Measurements from ENCODE around the gene RPS6KB2. TPM values are rescaled to one million over a fixed set of nuclear protein-coding genes. Genes with fewer than 3 reads are reported as not detected.

RPS6KB2 gene
- polyA plus RNA-seq, 1 donor from 2014 or later, result 92.8 TPM

GRCh38 chr11:67457453-67457852, 29.2 kb downstream of the RPS6KB2 start:
- Histone ChIP-seq H3K4me3 (ENCODE audit: low read length) (no peak overlapping the region), H3K27me3 (ENCODE audit: insufficient read depth, low read depth, low read length) (no peaks in the 10 kb centered on the region), H3F3A (ENCODE audit: insufficient read depth, low read length, poor library complexity, severe bottlenecking) (no peaks in the 10 kb centered on the region), H3K9ac (ENCODE audit: low read length) (no peak overlapping the region), H3K79me2 (replicated peaks; ENCODE audit: insufficient read depth, low read length) (no peaks in the 10 kb centered on the region), H2AFZ (ENCODE audit: low read depth, low read length) (no peak overlapping the region), H3K9me2 (ENCODE audit: insufficient read depth, low read length) (no peaks in the 10 kb centered on the region), H3K27ac (ENCODE audit: low read length) (no peak overlapping the region), H3K9me3 (ENCODE audit: low read length) (no peaks in the 10 kb centered on the region), H3K36me3 (ENCODE audit: insufficient read depth, low read length) (no peaks in the 10 kb centered on the region), H3K4me2 (ENCODE audit: low read length) (no peak overlapping the region), H4K20me1 (ENCODE audit: insufficient read depth) (no peaks in the 10 kb centered on the region)
- TF ChIP-seq CTCF (IDR thresholded peaks at IDR 0.05; ENCODE audit: poor library complexity, severe bottlenecking), result no peak
- TF ChIP-seq REST (IDR thresholded peaks at IDR 0.05; ENCODE audit: borderline replicate concordance), result no peak

GRCh38 chr11:67458266-67458665, 30.0 kb downstream of the RPS6KB2 start:
- Histone ChIP-seq H3K27me3 (ENCODE audit: insufficient read depth, low read depth, low read length) (no peaks in the 10 kb centered on the region), H3K4me2 (ENCODE audit: low read length) (no peak overlapping the region), H4K20me1 (ENCODE audit: insufficient read depth) (no peaks in the 10 kb centered on the region), H3K36me3 (ENCODE audit: insufficient read depth, low read length) (no peaks in the 10 kb centered on the region), H3K9ac (ENCODE audit: low read length) (no peak overlapping the region), H3K27ac (ENCODE audit: low read length) (no peak overlapping the region), H2AFZ (ENCODE audit: low read depth, low read length) (no peak overlapping the region), H3K9me3 (ENCODE audit: low read length) (no peaks in the 10 kb centered on the region), H3K79me2 (replicated peaks; ENCODE audit: insufficient read depth, low read length) (no peaks in the 10 kb centered on the region), H3F3A (ENCODE audit: insufficient read depth, low read length, poor library complexity, severe bottlenecking) (no peaks in the 10 kb centered on the region), H3K4me3 (ENCODE audit: low read length) (no peak overlapping the region), H3K9me2 (ENCODE audit: insufficient read depth, low read length) (no peaks in the 10 kb centered on the region)
- TF ChIP-seq MXI1 (conservative IDR thresholded peaks at IDR 0.05; ENCODE audit: poor library complexity, severe bottlenecking) (no peak), POLR2AphosphoS5 (IDR thresholded peaks at IDR 0.05) (no peak), REST (IDR thresholded peaks at IDR 0.05; ENCODE audit: borderline replicate concordance) (no peak)

GRCh38 chr11:67463186-67463585, 34.9 kb downstream of the RPS6KB2 start:
- no peaks in the 10 kb centered on the region for H3K9me3 ChIP-seq (ENCODE audit: low read length)
- no peaks in the 10 kb centered on the region for H3K27me3 ChIP-seq (ENCODE audit: insufficient read depth, low read depth, low read length)
- no peak overlapping the region for H3K9ac ChIP-seq (ENCODE audit: low read length)
- H3K36me3 ChIP-seq (ENCODE audit: insufficient read depth, low read length), result no peaks in the 10 kb centered on the region
- H3K79me2 ChIP-seq (replicated peaks; ENCODE audit: insufficient read depth, low read length), result no peaks in the 10 kb centered on the region
- no peak overlapping the region for H3K4me3 ChIP-seq (ENCODE audit: low read length)
- no peaks in the 10 kb centered on the region for H4K20me1 ChIP-seq (ENCODE audit: insufficient read depth)
- no peak overlapping the region for H2AFZ ChIP-seq (ENCODE audit: low read depth, low read length)
- H3K4me2 ChIP-seq (ENCODE audit: low read length), result no peak overlapping the region
- no peak overlapping the region for H3K27ac ChIP-seq (ENCODE audit: low read length)
- H3K9me2 ChIP-seq (ENCODE audit: insufficient read depth, low read length), result no peaks in the 10 kb centered on the region
- H3F3A ChIP-seq (ENCODE audit: insufficient read depth, low read length, poor library complexity, severe bottlenecking), result no peaks in the 10 kb centered on the region
- no peak for TF ChIP-seq TAF1 (IDR thresholded peaks at IDR 0.05; ENCODE audit: low read depth)
- no peak for TF ChIP-seq EZH2 (IDR thresholded peaks at IDR 0.05; ENCODE audit: borderline replicate concordance, insufficient read depth, low read length, poor library complexity, severe bottlenecking)
- no peak for TF ChIP-seq EP300 (conservative IDR thresholded peaks at IDR 0.05; ENCODE audit: poor library complexity, severe bottlenecking)
- no peak for TF ChIP-seq REST (IDR thresholded peaks at IDR 0.05; ENCODE audit: borderline replicate concordance)
- no peak for TF ChIP-seq RAD21 (conservative IDR thresholded peaks at IDR 0.05)
- TF ChIP-seq SMC3 (conservative IDR thresholded peaks at IDR 0.05; ENCODE audit: poor library complexity), result no peak
